Activated CD8-positive, alpha-beta memory T cell treated with anti-CD3 and anti-CD28 coated beads, Interleukin-2, amount 10 ng/mL, durations not matched to agents 7 days and 5 days (primary cell): ENCODE measurements around the gene KIAA0825. TPM values are rescaled to one million over a fixed set of nuclear protein-coding genes. Genes with fewer than 3 reads are reported as not detected.

Source experiments
- ATAC-seq: fragments of 150-1000 bp; cut with Tn5 transposase; one replicate; pipeline ENCODE4 v1.10.0; 2021; ENCODE audit warnings: moderate library complexity
- CTCF ChIA-PET: fragments of 350-600 bp; sonication (Branson Sonifier 250); formaldehyde crosslinking; loops from one replicate; lab custom pipeline; 2021; ENCODE audit warnings: antibody characterized with exemption; lab: Charles Lee
- DNase-seq: peaks from one replicate; pipeline ENCODE4 v3.0.0-alpha.2; 2020
- H3K27ac Mint-ChIP-seq: one replicate; pipeline ENCODE4 v1.8.0; 2021; ENCODE audit warnings: mild to moderate bottlenecking, mixed read lengths
- H3K27me3 Mint-ChIP-seq: one replicate; pipeline ENCODE4 v1.8.0; 2021; ENCODE audit warnings: mixed read lengths
- H3K36me3 Mint-ChIP-seq: one replicate; pipeline ENCODE4 v1.8.0; 2021; ENCODE audit warnings: mild to moderate bottlenecking, mixed read lengths
- H3K4me1 Mint-ChIP-seq: one replicate; pipeline ENCODE4 v1.8.0; 2021; ENCODE audit warnings: mixed read lengths
- H3K4me3 Mint-ChIP-seq: one replicate; pipeline ENCODE4 v1.8.0; 2021; ENCODE audit warnings: mild to moderate bottlenecking, moderate library complexity, mixed read lengths
- H3K9me3 Mint-ChIP-seq: one replicate; pipeline ENCODE4 v1.8.0; 2022; ENCODE audit warnings: low read depth, mixed read lengths
- total RNA-seq, 2 experiments: library from RNA; stranded (reverse); gene quantifications; one replicate each; pipeline ENCODE4 v1.2.3, GENCODE V29; 2021

KIAA0825 gene
- total RNA-seq, 2 experiments from 2014 or later, result 2.7 to 3.3 TPM

GRCh38 chr5:94470802-94471201 is 147.6 kb downstream of the KIAA0825 start:
- no peaks in the 10 kb centered on the region for H3K36me3 Mint-ChIP-seq
- H3K27me3 Mint-ChIP-seq, result no peaks in the 10 kb centered on the region
- no peaks in the 10 kb centered on the region for H3K9me3 Mint-ChIP-seq
- H3K4me3 Mint-ChIP-seq, result no peak overlapping the region
- no peak overlapping the region for H3K27ac Mint-ChIP-seq
- no peaks in the 10 kb centered on the region for H3K4me1 Mint-ChIP-seq
- no peak for ATAC-seq
- CTCF ChIA-PET, result no interaction called here
- DNase-seq, result no peak

DNA sequence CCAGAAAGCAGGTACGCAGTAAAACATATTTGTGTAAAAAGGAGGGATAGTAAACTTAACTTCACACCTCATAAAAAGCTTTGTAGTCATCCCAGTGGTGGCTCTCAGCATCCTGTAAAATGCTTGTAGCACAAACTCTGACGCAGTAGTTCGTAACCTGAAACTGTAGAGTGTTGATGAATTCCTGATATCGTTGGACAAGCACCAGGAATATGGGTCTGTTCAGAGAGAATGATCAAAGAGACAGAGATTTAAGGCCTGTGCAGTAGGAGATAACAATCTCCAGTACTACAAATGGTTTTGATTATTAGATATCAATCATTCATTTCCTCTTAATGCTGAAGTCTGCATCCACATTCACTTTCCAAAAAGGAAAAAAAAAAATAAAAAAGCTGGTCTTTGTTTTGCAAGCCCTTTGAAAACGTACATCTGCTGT is 148.5 kb downstream of the KIAA0825 start:
- DNase-seq (no peak), ATAC-seq (no peak)
- no peaks in the 10 kb centered on the region for H3K27me3 Mint-ChIP-seq
- H3K4me1 Mint-ChIP-seq, result no peaks in the 10 kb centered on the region
- CTCF ChIA-PET, result no interaction called here
- H3K4me3 Mint-ChIP-seq, result no peak overlapping the region
- H3K9me3 Mint-ChIP-seq, result no peaks in the 10 kb centered on the region
- H3K27ac Mint-ChIP-seq, result no peak overlapping the region
- no peaks in the 10 kb centered on the region for H3K36me3 Mint-ChIP-seq

DNA sequence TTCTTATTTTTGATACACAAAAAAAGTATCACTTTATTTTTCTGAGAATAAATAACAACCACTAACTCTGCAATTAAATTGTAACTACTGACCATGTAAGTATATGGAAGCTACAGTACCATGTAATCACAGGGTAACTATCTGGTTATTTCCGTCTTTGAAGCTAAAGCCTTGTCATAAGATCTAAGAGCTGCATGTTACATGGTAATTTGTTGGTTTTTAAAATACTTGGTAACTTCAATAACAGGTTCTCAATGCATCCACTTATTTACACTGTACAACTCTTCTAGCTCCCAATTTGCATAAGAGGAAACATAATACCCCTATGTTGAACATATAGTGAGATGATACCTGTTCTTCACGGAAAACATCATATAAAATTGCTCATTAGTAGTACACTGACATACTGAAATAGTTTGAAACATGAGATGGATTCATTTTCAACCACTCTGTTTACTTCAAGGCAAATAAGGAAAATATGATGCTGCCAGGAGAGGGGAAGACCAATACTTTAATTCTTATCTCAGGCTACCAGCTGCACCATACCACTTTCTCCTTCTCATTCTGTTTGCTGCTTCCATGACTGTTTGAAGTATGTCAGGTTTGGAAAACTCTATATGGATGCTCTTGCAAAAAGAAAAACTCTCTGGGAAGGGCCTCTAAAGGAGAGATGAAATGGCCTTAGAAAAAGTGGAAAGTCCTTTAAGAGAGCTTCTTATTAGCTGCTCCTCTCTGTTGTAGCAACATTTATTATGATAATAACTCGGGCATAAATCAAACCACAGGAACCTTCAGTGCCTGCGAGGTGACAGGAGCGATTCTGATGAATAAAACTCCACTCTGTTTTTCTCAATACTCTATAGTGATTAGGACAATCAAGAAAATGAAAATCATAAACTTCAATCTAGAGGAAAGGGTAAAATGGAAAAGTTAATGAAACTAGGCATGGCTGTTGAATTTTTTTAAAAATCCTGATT is 150.2 kb downstream of the KIAA0825 start:
- H3K36me3 Mint-ChIP-seq, result no peaks in the 10 kb centered on the region
- no peak for ATAC-seq
- H3K4me1 Mint-ChIP-seq, result no peaks in the 10 kb centered on the region
- DNase-seq, result no peak
- H3K9me3 Mint-ChIP-seq, result no peaks in the 10 kb centered on the region
- CTCF ChIA-PET, result interaction anchor here (0.7 kb wide), 1 partner anchor 147 kb away, joined by 3 read pairs; no protein-coding TSS in a partner anchor
- no peak overlapping the region for H3K4me3 Mint-ChIP-seq
- no peaks in the 10 kb centered on the region for H3K27me3 Mint-ChIP-seq
- H3K27ac Mint-ChIP-seq, result no peak overlapping the region

GRCh38 chr5:94467346-94467953 is 151.0 kb downstream of the KIAA0825 start:
- Mint-ChIP-seq H3K4me1 (no peaks in the 10 kb centered on the region), H3K9me3 (no peaks in the 10 kb centered on the region), H3K36me3 (no peaks in the 10 kb centered on the region), H3K27me3 (no peaks in the 10 kb centered on the region), H3K27ac (no peak overlapping the region), H3K4me3 (no peak overlapping the region)
- CTCF ChIA-PET, result no interaction called here
- ATAC-seq (no peak), DNase-seq (no peak)

DNA sequence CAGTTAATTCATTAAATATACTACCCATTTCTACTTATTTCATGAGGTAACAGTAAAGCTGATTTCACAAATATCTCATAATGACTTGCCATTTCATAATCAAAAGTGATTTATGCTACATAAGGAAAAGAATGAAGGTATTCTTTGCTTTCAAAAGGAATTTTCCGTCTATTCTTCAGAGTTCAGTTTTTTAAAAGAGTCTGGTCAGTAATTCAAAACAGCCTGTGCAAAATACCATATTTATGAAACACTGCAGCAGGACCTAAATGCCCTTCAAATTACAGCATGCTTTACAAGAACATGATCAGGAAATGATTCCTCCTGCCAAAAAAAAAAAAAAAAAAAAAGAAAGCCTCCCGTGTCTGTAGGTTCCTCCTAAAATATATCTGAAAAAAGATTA is 154.7 kb downstream of the KIAA0825 start:
- no peak overlapping the region for H3K27ac Mint-ChIP-seq
- CTCF ChIA-PET, result no interaction called here
- H3K9me3 Mint-ChIP-seq, result no peaks in the 10 kb centered on the region
- H3K4me1 Mint-ChIP-seq, result no peaks in the 10 kb centered on the region
- ATAC-seq, result no peak
- no peak overlapping the region for H3K4me3 Mint-ChIP-seq
- H3K27me3 Mint-ChIP-seq, result no peaks in the 10 kb centered on the region
- DNase-seq, result no peak
- H3K36me3 Mint-ChIP-seq, result no peaks in the 10 kb centered on the region

- H3K4me1 Mint-ChIP-seq, result no peaks in the 10 kb centered on the region
- H3K36me3 Mint-ChIP-seq, result no peaks in the 10 kb centered on the region
- H3K4me3 Mint-ChIP-seq, result no peak overlapping the region
- CTCF ChIA-PET, result no interaction called here
- no peaks in the 10 kb centered on the region for H3K9me3 Mint-ChIP-seq
- H3K27me3 Mint-ChIP-seq, result no peaks in the 10 kb centered on the region
- no peak overlapping the region for H3K27ac Mint-ChIP-seq
- no peak for ATAC-seq
- DNase-seq, result no peak
These were observed 157.3 kb downstream of the KIAA0825 start for GRCh38 chr5:94461131-94461530.

- H3K36me3 Mint-ChIP-seq, result no peaks in the 10 kb centered on the region
- CTCF ChIA-PET, result no interaction called here
- H3K9me3 Mint-ChIP-seq, result no peaks in the 10 kb centered on the region
- H3K27me3 Mint-ChIP-seq, result no peaks in the 10 kb centered on the region
- no peak for ATAC-seq
- H3K27ac Mint-ChIP-seq, result no peak overlapping the region
- no peak overlapping the region for H3K4me3 Mint-ChIP-seq
- H3K4me1 Mint-ChIP-seq, result no peaks in the 10 kb centered on the region
- no peak for DNase-seq
These were observed 158.5 kb downstream of the KIAA0825 start for GRCh38 chr5:94459915-94460314.

- CTCF ChIA-PET, result no interaction called here
- no peak overlapping the region for H3K27ac Mint-ChIP-seq
- H3K4me1 Mint-ChIP-seq, result no peaks in the 10 kb centered on the region
- no peaks in the 10 kb centered on the region for H3K27me3 Mint-ChIP-seq
- DNase-seq (no peak), ATAC-seq (no peak)
- no peaks in the 10 kb centered on the region for H3K36me3 Mint-ChIP-seq
- H3K9me3 Mint-ChIP-seq, result no peaks in the 10 kb centered on the region
- H3K4me3 Mint-ChIP-seq, result no peak overlapping the region
These were observed 160.6 kb downstream of the KIAA0825 start for GRCh38 chr5:94457788-94458187.

DNA sequence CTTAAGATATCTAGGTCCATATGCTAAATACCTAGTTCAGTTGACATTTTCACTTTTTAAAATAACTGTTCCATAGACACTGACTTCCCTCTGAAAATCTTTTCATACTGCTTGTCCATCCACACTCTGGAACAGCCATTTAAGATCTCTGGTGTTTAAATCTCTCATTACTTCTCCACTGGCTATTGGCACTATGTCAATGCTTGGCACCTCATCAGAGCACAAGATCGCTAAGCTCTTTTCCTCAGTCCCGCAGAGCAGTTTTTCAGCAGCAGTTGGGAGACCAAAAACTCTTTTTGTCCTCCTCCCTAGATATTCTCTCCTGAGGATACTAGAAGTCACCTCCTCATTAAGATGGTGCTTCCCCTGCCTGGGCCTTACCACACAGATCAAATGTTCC is 172.7 kb downstream of the KIAA0825 start:
- CTCF ChIA-PET, result no interaction called here
- Mint-ChIP-seq H3K4me3 (no peak overlapping the region), H3K4me1 (no peaks in the 10 kb centered on the region), H3K27me3 (no peaks in the 10 kb centered on the region), H3K36me3 (no peaks in the 10 kb centered on the region), H3K9me3 (no peaks in the 10 kb centered on the region), H3K27ac (no peak overlapping the region)
- DNase-seq (no peak), ATAC-seq (no peak)

DNA sequence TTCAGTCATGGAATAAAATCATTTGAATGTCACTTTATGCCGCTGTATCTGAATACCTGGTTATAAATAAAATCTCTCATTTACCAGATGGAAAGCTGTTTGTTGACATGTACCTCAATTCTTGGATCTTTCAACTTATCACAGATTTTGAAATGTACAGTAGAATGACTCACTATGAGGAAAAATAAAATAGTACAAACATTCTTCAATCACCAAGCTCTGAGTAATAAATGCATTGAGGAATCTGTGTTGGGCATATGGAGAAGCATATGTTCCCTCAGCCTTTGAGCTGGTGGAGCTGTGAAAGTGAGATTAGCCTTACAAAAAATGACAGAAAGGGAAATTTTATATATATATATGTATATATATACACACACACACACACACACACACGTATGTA is 175.4 kb downstream of the KIAA0825 start:
- H3K36me3 Mint-ChIP-seq, result no peaks in the 10 kb centered on the region
- no peaks in the 10 kb centered on the region for H3K9me3 Mint-ChIP-seq
- CTCF ChIA-PET, result no interaction called here
- no peak for DNase-seq
- no peak overlapping the region for H3K4me3 Mint-ChIP-seq
- no peak for ATAC-seq
- no peaks in the 10 kb centered on the region for H3K27me3 Mint-ChIP-seq
- H3K27ac Mint-ChIP-seq, result no peak overlapping the region
- H3K4me1 Mint-ChIP-seq, result no peaks in the 10 kb centered on the region

DNA sequence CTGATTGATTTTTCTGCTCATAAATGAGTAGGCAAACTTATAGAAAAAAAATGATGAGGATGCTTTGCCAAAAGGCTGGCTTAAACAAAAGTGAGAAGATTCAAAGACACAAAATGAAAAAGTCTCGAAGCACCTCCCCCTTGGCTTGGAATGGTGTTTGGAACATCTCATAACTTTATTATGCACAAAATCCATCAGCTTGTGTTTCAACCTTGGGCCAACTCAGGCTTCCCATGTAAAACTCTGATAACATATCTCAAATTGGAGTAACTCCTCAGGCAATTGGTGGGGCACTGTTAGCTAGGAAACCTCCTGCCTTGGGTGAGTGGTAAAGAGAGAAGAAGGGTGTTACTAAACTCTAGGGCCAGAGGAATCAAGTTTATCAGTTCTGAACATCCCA is 176.3 kb downstream of the KIAA0825 start:
- CTCF ChIA-PET, result no interaction called here
- no peaks in the 10 kb centered on the region for H3K9me3 Mint-ChIP-seq
- H3K27ac Mint-ChIP-seq, result no peak overlapping the region
- no peak overlapping the region for H3K4me3 Mint-ChIP-seq
- no peak for DNase-seq
- H3K4me1 Mint-ChIP-seq, result no peaks in the 10 kb centered on the region
- no peaks in the 10 kb centered on the region for H3K27me3 Mint-ChIP-seq
- H3K36me3 Mint-ChIP-seq, result no peaks in the 10 kb centered on the region
- ATAC-seq, result no peak

DNA sequence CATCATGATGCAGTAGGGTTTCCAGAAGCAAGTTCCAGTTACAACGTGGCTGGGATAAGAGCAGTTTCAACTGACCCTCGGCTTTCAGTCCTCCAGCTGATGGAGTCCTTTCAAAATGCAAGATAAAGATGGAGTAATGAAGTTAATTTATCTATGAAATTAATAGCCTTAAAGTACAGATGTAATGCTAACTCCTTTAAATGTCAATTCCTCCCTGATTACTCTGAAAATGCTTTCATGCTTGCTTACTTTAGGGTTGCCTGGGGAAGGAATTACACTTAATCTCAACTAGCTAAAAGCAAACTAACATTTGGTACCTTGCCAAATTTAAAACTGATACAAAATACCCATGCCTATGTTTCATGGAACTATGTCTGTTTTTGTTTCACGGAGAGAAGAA is 178.4 kb downstream of the KIAA0825 start:
- no peak for DNase-seq
- CTCF ChIA-PET, result no interaction called here
- H3K27ac Mint-ChIP-seq, result no peak overlapping the region
- peaks cover 5% of the 10 kb centered on the region for H3K36me3 Mint-ChIP-seq
- ATAC-seq, result no peak
- H3K4me1 Mint-ChIP-seq, result no peaks in the 10 kb centered on the region
- no peaks in the 10 kb centered on the region for H3K9me3 Mint-ChIP-seq
- H3K4me3 Mint-ChIP-seq, result no peak overlapping the region
- no peaks in the 10 kb centered on the region for H3K27me3 Mint-ChIP-seq

DNA sequence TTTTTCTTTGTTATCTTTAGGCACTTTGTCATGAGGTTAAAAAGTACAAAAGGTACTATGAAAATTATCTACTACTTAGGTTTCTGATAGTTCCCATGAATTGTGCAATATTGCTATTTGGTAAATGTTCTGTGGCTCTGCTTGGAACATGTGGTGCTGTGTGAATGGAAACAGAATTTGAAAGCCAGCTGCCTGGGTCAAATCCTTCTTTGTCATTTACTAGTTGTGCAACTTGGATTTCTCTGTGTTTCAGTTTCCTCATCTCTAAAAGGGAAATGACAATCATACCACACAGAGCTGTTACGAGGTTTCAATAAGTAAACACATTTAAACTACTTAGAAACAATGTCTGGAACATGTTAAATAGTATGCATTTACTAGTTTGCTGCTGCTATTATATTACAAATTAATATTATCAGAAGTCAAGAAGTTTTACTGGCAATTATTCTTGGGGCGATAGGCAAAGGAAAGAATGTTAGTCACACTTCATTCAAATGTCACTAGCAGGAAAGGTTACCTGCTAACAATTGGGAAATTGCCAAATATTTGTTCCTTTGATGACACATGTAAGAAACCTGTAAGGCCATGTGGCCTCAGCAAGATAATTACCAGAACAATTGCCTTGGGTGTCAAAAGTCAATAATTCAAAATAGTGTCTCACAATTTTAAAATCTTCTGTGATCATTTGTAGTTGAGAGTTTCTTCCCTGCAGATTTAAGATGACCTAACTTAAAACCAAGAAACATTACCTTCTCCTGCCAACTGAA is 184.8 kb downstream of the KIAA0825 start:
- no peak overlapping the region for H3K4me3 Mint-ChIP-seq
- H3K4me1 Mint-ChIP-seq, result peaks cover 12% of the 10 kb centered on the region
- H3K9me3 Mint-ChIP-seq, result no peaks in the 10 kb centered on the region
- H3K36me3 Mint-ChIP-seq, result peaks cover 7% of the 10 kb centered on the region
- no peak overlapping the region for H3K27ac Mint-ChIP-seq
- DNase-seq (no peak), ATAC-seq (no peak)
- CTCF ChIA-PET, result no interaction called here
- no peaks in the 10 kb centered on the region for H3K27me3 Mint-ChIP-seq
